HepG2 (cell line): ENCODE results near the gene EPSTI1. TPM values are rescaled to one million over a fixed set of nuclear protein-coding genes. Genes with fewer than 3 reads are reported as not detected.

Source experiments
- ATAC-seq: fragments of 200-7000 bp; cut with Tn5 transposase; 3 replicates; pipeline ENCODE4 v1.9.1; 2020; ENCODE audit warnings: mild to moderate bottlenecking, moderate library complexity
- BruUV-seq: library from RNA; stranded (reverse); fragments of 400-500 nt; replicated peaks from 2 replicates; lab custom pipeline; 2021; lab: Mats Ljungman, UMichigan
- CTCF ChIA-PET: fragments of 300-600 bp; formaldehyde crosslinking; extraction: SDS; loops from one replicate; lab custom pipeline; 2021; ENCODE audit warnings: low total read pairs, inconsistent platforms, low intra/inter-chr PET ratio; lab: Yijun Ruan, JAX
- POLR2A ChIA-PET: fragments of 350-600 bp; sonication (Branson Sonifier 250); formaldehyde crosslinking; loops from one replicate; lab custom pipeline; 2020; ENCODE audit warnings: antibody characterized with exemption, inconsistent platforms; lab: Yijun Ruan, JAX
- DNase-seq: peaks from one replicate; pipeline ENCODE4 v3.0.0-alpha.2; 2015; ENCODE audit warnings: low spot score
- FAIRE-seq: peaks from 3 replicates; lab custom pipeline; 2011; peaks lifted over from hg19 to GRCh38; lab: Jason Lieb, UNC
- H2AFZ ChIP-seq: one replicate; pipeline ENCODE4 v1.6.1; 2011; ENCODE audit warnings: low read length, inconsistent platforms
- H3K27ac ChIP-seq: fragments of 300-600 bp; 3 replicates; pipeline ENCODE4 v1.8.0; 2011; ENCODE audit warnings: mixed run types, mild to moderate bottlenecking, mixed read lengths, low read length, inconsistent platforms; ENCODE audit not compliant: insufficient read depth; ENCODE audit errors: extremely low read length
- H3K27me3 ChIP-seq, 2 experiments: fragments of 200-600 bp in 1 of 2; 2 replicates in 1 of 2; 3 replicates in 1 of 2; pipeline versions ENCODE4 v1.6.0 to v1.8.0; 2011; ENCODE audit warnings: low read length in 2 of 2, mild to moderate bottlenecking in 2 of 2, moderate library complexity in 2 of 2, inconsistent platforms in 1 of 2; ENCODE audit not compliant: insufficient read depth in 2 of 2, control insufficient read depth in 1 of 2
- H3K36me3 ChIP-seq, 2 experiments: fragments of 200-600 bp in 1 of 2; replicated peaks in 1 of 2; 2 replicates in 1 of 2; 3 replicates in 1 of 2; pipeline versions ENCODE4 v1.5.1 to v1.8.0; 2011; ENCODE audit warnings: low read length in 2 of 2, inconsistent platforms in 1 of 2; ENCODE audit not compliant: insufficient read depth in 2 of 2, control insufficient read depth in 1 of 2
- H3K4me1 ChIP-seq: 2 replicates; pipeline ENCODE4 v1.5.1; 2012; ENCODE audit warnings: low read length, inconsistent platforms; ENCODE audit not compliant: insufficient read depth
- H3K4me2 ChIP-seq: 2 replicates; pipeline ENCODE4 v1.6.0; 2011; ENCODE audit warnings: low read depth, low read length, inconsistent platforms
- H3K4me3 ChIP-seq, 3 experiments: fragments of 200-600 bp in 1 of 3; sonication (generic), shearing (Covaris generic) in 1 of 3; replicated peaks in 1 of 3; 2 replicates each; pipeline ENCODE4 v1.5.1; 2011 to 2016; ENCODE audit warnings: low read length in 3 of 3, inconsistent platforms in 2 of 3, low read depth in 2 of 3, mild to moderate bottlenecking in 2 of 3, control low read depth in 1 of 3, mixed read lengths in 1 of 3; ENCODE audit not compliant: insufficient read depth in 1 of 3
- H3K79me2 ChIP-seq: one replicate; pipeline ENCODE4 v1.6.1; 2011; ENCODE audit warnings: low read length, inconsistent platforms; ENCODE audit not compliant: insufficient read depth
- H3K9ac ChIP-seq: 2 replicates; pipeline ENCODE4 v1.6.0; 2011; ENCODE audit warnings: mild to moderate bottlenecking, low read depth, low read length, inconsistent platforms; ENCODE audit not compliant: insufficient read depth
- H3K9me3 ChIP-seq: 2 replicates; pipeline ENCODE4 v1.5.1; 2012; ENCODE audit warnings: mild to moderate bottlenecking, low read length
- H4K20me1 ChIP-seq: 2 replicates; pipeline ENCODE4 v1.6.0; 2011; ENCODE audit warnings: inconsistent platforms, mild to moderate bottlenecking, low read length, moderate library complexity; ENCODE audit not compliant: insufficient read depth
- CREB1 ChIP-seq, 2 experiments: fragments of 450-650 bp in 1 of 2; IDR thresholded peaks; 2 replicates each; pipeline ENCODE4 v1.6.1; 2016 to 2017; ENCODE audit warnings: control low read depth in 1 of 2, mild to moderate bottlenecking in 1 of 2, missing compliant biosample characterization in 1 of 2, missing genetic modification characterization in 1 of 2
- DDIT3 ChIP-seq: sonication (generic); formaldehyde crosslinking; IDR thresholded peaks from 2 replicates; pipeline ENCODE4 v1.4.0; 2020; ENCODE audit warnings: mild to moderate bottlenecking, missing genetic modification reagents
- GABPB1 ChIP-seq: IDR thresholded peaks from 2 replicates; pipeline ENCODE4 v1.6.1; 2016; ENCODE audit warnings: mild to moderate bottlenecking, missing genetic modification reagents, moderate library complexity, missing compliant biosample characterization
- HOXA7 ChIP-seq: sonication (generic); formaldehyde crosslinking; IDR thresholded peaks from 2 replicates; pipeline ENCODE4 v1.8.1; 2022; ENCODE audit warnings: mild to moderate bottlenecking, missing genetic modification reagents, moderate library complexity
- SAFB2 ChIP-seq: sonication (generic); formaldehyde crosslinking; IDR thresholded peaks from 2 replicates; pipeline ENCODE4 v1.5.1; 2020; ENCODE audit warnings: missing genetic modification reagents, low read depth, mild to moderate bottlenecking, borderline replicate concordance
- STAT5B ChIP-seq: sonication (generic); formaldehyde crosslinking; IDR thresholded peaks from 2 replicates; pipeline ENCODE4 v1.4.0; 2020; ENCODE audit warnings: missing genetic modification reagents
- TBL1XR1 ChIP-seq: fragments of 150-350 bp; IDR thresholded peaks from 2 replicates; pipeline ENCODE4 v1.6.1; 2014; ENCODE audit warnings: borderline replicate concordance, low read length; ENCODE audit not compliant: partially characterized antibody
- THAP11 ChIP-seq: IDR thresholded peaks from 2 replicates; pipeline ENCODE4 v1.6.1; 2016; ENCODE audit warnings: missing biosample characterization, missing genetic modification reagents
- ZMYM3 ChIP-seq: sonication (generic); formaldehyde crosslinking; IDR thresholded peaks from 2 replicates; pipeline ENCODE4 v1.5.1; 2020; ENCODE audit warnings: mild to moderate bottlenecking, missing genetic modification reagents
- ZNF326 ChIP-seq: sonication (generic); formaldehyde crosslinking; IDR thresholded peaks from 2 replicates; pipeline ENCODE4 v1.4.0; 2020; ENCODE audit warnings: missing genetic modification reagents, borderline replicate concordance
- ZNF441 ChIP-seq: sonication (generic); formaldehyde crosslinking; IDR thresholded peaks from 2 replicates; pipeline ENCODE4 v1.7.0; 2021; ENCODE audit warnings: missing genetic modification reagents, borderline replicate concordance
- ZNF652 ChIP-seq: IDR thresholded peaks from 2 replicates; pipeline ENCODE4 v1.6.1; 2016; ENCODE audit warnings: low read depth, borderline replicate concordance
- ZNF775 ChIP-seq: sonication (generic); formaldehyde crosslinking; IDR thresholded peaks from 2 replicates; pipeline ENCODE4 v1.4.0; 2020; ENCODE audit warnings: missing genetic modification reagents, mild to moderate bottlenecking, moderate library complexity, borderline replicate concordance
- ZSCAN21 ChIP-seq: sonication (generic); formaldehyde crosslinking; IDR thresholded peaks from 2 replicates; pipeline ENCODE4 v1.8.0; 2022; ENCODE audit warnings: mild to moderate bottlenecking, missing genetic modification reagents, moderate library complexity, borderline replicate concordance
- WGBS: methylation state at CpG from one replicate; pipeline ENCODE4 v1.1.6; 2017; ENCODE audit warnings: low lambda C conversion rate; 5-methylcytosine and 5-hydroxymethylcytosine counted together
- in situ Hi-C: cut with HindIII; loops from 2 replicates; pipeline ENCODE4 v1.10.0; 2017; ENCODE audit warnings: low pct_unique_long_range_greater_than_20kb; ENCODE audit not compliant: extremely low pct_ligation_motif_present
- intact Hi-C: fragments of 100-400 bp; cut with micrococcal nuclease; formaldehyde crosslinking; loops from one replicate; pipeline ENCODE4 v1.10.0; 2022; ENCODE audit not compliant: unreplicated experiment
- polyA plus RNA-seq, 8 experiments: library from polyadenylated mRNA; depleted of rRNA in 3 of 8; stranded (reverse) in 7 of 8; unstranded in 1 of 8; fragments of >200 nt; fragmentation: Illumina TruSeq in 4 of 8; extraction: Trizol in 4 of 8; gene quantifications; 2 replicates each; pipeline versions ENCODE4 v1.2.1 to v1.2.3, GENCODE V29; 2011 to 2016; ENCODE audit warnings: low read depth in 4 of 8, missing spikeins in 1 of 8, mixed read lengths in 1 of 8; ENCODE audit not compliant: insufficient read depth in 1 of 8
- total RNA-seq, 5 experiments: library from RNA; depleted of rRNA; stranded (reverse); fragments of >200 nt; fragmentation: Illumina TruSeq; extraction: Trizol; gene quantifications; 2 replicates each; pipeline ENCODE4 v1.2.3, GENCODE V29; 2016; ENCODE audit warnings: low read depth in 1 of 5
- TF ChIP-seq, protein P1 (sequence below): sonication (generic); formaldehyde crosslinking; conservative IDR thresholded peaks from 2 replicates; pipeline ENCODE4 v1.8.1; 2023; ENCODE audit warnings: missing genetic modification reagents

Gene EPSTI1
- total and polyA plus RNA-seq, 2 of the 13 experiments (the other 11 are each of a cell fraction or from before 2014, with no cell fraction given), result 0.03 TPM; not detected in 1

DNA sequence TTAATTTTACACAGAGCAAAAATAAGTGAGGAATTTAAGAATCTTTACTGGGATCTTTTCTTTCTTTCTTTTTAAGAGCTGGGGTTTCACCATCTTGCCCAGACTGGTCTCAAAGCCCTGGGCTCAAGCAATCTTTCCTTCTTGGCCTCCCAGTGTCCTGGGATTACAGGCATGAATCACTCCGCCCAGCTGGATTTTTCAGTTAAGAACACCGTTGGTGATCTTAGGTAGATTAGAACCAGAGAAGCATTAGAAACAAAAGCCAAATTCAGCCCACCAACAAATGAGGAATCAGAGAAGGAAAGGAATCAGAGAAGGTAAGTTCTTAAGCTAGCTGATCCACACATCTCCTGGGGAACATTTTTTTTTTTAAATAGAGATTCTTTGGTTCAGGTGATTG lies 34.2 kb downstream of the EPSTI1 start:
- POLR2A ChIA-PET, result no interaction called here
- ATAC-seq, result no peak
- CTCF ChIA-PET, result no interaction called here
- Histone ChIP-seq H3K27me3 (no peaks in the 10 kb centered on the region; a peak in 1 of 5 replicates), H3K4me3 (no peak overlapping the region), H4K20me1 (no peaks in the 10 kb centered on the region), H3K27ac (no peak overlapping the region), H2AFZ (no peak overlapping the region), H3K4me2 (no peak overlapping the region), H3K36me3 (no peaks in the 10 kb centered on the region), H3K9ac (no peak overlapping the region), H3K9me3 (no peaks in the 10 kb centered on the region), H3K79me2 (no peaks in the 10 kb centered on the region), H3K4me1 (no peaks in the 10 kb centered on the region)
- no peak for DNase-seq
- 41% methylated on average over 2 of the region's 2 CpGs for WGBS
- in situ Hi-C loops, result loop anchor here (25.0 kb wide), 1 partner anchor 854 kb away; no protein-coding TSS in a partner anchor
- no TSS peak for BruUV-seq
- no peak for FAIRE-seq
- intact Hi-C loops, result no loop called here
- TF ChIP-seq DDIT3 (no peak), ZMYM3 (CRISPR knock-in tag) (no peak), THAP11 (CRISPR knock-in tag) (no peak), CREB1 (IDR thresholded peaks at IDR 0.05) (no peak), CREB1 (CRISPR knock-in tag; IDR thresholded peaks at IDR 0.05) (no peak), ZNF652 (CRISPR knock-in tag) (no peak), SAFB2 (no peak)
- TF ChIP-seq, protein P1, sequence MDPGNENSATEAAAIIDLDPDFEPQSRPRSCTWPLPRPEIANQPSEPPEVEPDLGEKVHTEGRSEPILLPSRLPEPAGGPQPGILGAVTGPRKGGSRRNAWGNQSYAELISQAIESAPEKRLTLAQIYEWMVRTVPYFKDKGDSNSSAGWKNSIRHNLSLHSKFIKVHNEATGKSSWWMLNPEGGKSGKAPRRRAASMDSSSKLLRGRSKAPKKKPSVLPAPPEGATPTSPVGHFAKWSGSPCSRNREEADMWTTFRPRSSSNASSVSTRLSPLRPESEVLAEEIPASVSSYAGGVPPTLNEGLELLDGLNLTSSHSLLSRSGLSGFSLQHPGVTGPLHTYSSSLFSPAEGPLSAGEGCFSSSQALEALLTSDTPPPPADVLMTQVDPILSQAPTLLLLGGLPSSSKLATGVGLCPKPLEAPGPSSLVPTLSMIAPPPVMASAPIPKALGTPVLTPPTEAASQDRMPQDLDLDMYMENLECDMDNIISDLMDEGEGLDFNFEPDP (CRISPR knock-in tag), result no peak

- in situ Hi-C loops, result loop anchor here (25.0 kb wide), 1 partner anchor 862 kb away; no protein-coding TSS in a partner anchor
- TF ChIP-seq ZNF326 (CRISPR knock-in tag), result no peak
- TF ChIP-seq STAT5B (CRISPR knock-in tag), result no peak
- TF ChIP-seq HOXA7 (CRISPR knock-in tag), result no peak
- no peak for TF ChIP-seq TBL1XR1
- TF ChIP-seq ZNF441 (CRISPR knock-in tag), result no peak
- no peak for TF ChIP-seq GABPB1 (CRISPR knock-in tag)
- no peak for TF ChIP-seq ZNF775 (CRISPR knock-in tag)
- no peak for TF ChIP-seq ZSCAN21
Measured at GRCh38 chr13:42950181-42950580, 41.9 kb downstream of the EPSTI1 start.

More at GRCh38 chr13:42950181-42950580, 41.9 kb downstream of the EPSTI1 start:
- DNase-seq (no peak), FAIRE-seq (no peak), ATAC-seq (no peak)
- CTCF ChIA-PET, result no interaction called here
- Histone ChIP-seq H3K9me3 (no peaks in the 10 kb centered on the region), H4K20me1 (no peaks in the 10 kb centered on the region), H3K36me3 (no peaks in the 10 kb centered on the region), H2AFZ (no peak overlapping the region), H3K9ac (no peak overlapping the region), H3K79me2 (no peaks in the 10 kb centered on the region), H3K4me1 (no peaks in the 10 kb centered on the region), H3K4me3 (no peak overlapping the region), H3K27ac (no peak overlapping the region), H3K27me3 (no peaks in the 10 kb centered on the region; a peak in 1 of 5 replicates), H3K4me2 (no peak overlapping the region)
- 68% methylated on average over 4 of the region's 4 CpGs for WGBS
- no TSS peak for BruUV-seq
- intact Hi-C loops, result no loop called here
- POLR2A ChIA-PET, result no interaction called here
